UCSD-AML1 (cell line): ENCODE results near the gene ASCL2.

Experiments
- DNase-seq: peaks from one replicate; lab custom pipeline; 2025; ENCODE audit not compliant: unreplicated experiment; lab: John Stamatoyannopoulos, UW

The ASCL2 gene

GRCh38 chr11:2309251-2310072 is 39.1 kb upstream of the ASCL2 start:
- DNase-seq = no peak

- no peak for DNase-seq
These were observed 38.3 kb upstream of the ASCL2 start for GRCh38 chr11:2308713-2309112.

- no peak for DNase-seq
These were observed 37.3 kb upstream of the ASCL2 start for GRCh38 chr11:2307501-2308331.

- DNase-seq = no peak
These were observed 36.6 kb upstream of the ASCL2 start for GRCh38 chr11:2306877-2307500.

GRCh38 chr11:2306452-2306823 is 36.0 kb upstream of the ASCL2 start:
- no peak for DNase-seq

DNA sequence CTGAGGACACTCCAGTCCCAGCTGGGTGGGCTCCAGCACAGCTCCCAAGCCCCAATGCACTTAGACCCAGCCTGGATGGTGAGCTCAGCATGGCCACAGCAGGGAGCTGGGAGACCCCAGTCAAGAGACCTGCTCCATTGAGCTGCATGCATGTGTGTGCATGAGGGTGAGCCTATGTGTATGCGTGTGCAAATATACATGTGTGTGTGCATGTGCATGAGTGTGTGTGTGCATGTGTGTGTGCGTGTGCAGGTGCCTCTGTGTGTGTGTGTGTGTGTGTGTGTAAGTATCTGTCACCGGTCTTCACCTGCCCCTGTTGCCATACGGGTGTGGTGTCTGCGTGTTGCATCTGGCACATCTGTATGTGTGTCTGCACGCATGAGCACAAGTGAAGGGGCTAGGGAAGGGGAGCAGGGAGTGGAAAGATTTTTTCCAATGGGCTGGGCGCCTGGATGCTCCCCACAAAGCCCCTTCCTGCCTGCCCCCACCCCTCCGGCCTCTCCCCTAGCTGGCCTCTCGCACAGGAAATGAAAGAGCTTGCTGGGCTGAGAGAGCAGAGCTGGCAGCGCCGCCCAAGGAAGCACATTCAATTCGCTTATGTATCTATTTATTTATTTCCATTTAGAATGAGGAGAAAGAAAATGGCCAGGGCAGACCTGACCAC is 35.5 kb upstream of the ASCL2 start:
- DNase-seq = peak; percentile 63

GRCh38 chr11:2305140-2305778 is 34.9 kb upstream of the ASCL2 start:
- peak; percentile 82 for DNase-seq

GRCh38 chr11:2304506-2305139 is 34.2 kb upstream of the ASCL2 start:
- DNase-seq = peak; percentile 51

DNA sequence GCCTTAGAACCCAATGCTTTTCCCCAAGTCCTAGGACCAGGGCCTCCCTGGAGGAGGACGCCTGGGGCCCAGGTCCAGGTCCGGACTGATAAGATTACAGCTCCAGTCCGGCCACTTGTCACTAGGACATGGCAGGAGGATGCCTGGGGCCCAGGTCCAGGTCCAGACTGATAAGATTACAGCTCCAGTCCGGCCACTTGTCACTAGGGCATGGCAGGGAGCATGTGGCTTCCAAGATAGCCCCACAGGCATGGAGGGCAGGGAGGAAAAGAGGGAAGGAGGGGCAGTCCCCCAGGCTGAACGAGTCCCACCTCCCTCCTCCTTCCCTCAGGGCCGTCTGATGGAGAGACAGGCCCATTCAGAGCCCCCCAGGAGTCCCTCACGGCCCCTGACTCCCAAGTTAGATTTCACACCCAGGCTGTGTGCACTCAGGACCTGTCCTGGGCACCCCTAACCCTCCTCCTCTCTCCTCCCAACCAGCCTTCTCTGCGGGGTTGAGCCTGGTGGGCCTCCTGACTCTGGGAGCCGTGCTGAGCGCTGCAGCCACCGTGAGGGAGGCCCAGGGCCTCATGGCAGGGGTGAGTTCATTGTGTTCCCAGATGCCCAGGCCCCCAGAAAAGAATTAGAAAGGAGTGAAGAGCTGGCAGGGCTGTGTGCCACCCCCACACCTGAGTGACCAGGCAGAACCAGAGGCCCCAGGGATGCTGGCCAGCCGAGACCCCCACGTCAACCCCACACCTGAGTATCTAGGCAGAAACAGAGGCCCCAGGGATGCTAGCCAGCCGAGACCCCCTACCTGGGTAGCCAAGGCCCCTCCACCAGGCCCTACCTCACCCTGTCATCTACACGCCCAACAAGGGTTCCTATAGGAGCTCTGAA is 33.5 kb upstream of the ASCL2 start:
- DNase-seq = no peak

DNA sequence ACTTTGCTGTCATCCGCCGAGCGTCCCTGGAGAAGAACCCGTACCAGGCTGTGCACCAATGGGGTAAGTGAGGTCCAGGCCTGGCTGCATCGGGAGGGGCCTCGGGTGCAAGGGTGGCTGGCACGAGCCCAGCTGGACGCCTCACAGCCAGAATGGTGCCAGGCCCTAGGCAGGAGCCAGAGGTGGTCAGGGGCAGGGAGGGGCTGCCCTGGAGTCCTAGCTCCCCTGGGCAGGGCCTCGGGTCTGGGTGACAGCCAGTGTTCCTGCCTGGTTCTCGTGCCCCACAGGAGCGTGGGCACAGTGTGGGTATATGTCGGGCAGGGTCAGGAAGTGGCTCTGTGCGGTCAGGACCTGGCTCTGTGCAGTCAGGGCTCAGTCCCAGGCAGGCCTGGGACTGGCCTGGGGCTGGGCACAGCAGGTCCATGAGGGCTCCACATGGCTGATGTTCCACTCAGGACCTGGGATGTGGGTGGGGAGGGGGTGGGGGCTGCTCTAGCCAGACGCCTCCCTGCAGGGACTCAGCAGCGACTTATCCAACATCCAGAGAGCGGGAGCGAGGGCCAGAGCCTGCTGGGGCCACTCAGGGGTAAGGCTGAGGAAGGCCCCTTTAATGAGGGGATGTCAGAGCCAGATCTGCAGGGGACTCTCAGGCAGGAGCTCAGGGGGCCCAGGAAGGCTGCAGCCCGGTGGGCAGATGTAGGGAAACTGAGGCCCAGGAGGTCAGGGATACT is 32.7 kb upstream of the ASCL2 start:
- DNase-seq = no peak

DNA sequence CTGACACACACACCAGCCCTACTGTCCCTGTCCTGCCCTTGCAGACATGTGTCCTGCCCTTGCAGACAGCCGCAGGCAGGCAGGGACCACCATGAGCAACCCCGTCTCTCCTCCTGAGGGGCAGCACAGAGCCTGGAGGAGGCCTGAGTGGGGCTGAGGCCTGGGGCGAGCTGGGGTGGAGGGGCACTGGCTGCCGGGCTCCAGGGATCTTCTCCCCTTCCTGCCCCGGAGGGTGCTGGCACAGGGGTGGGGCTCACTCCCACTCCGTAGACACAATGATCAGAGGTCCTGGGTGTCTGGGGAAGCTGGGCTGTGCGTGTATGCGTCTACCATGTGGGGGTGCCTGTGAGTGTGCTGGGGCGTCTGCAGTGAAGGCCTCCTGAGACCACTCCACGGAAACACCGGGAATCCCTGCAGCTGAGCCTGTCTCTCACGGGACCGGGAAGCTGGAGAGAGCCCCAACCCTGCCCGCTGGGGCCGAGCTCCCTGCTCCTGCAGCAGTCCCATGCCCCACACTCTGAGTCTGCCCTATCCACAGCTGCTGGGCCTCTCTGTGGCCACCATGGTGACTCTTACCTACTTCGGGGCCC is 32.0 kb upstream of the ASCL2 start:
- DNase-seq = peak; percentile 76

GRCh38 chr11:2301631-2302305 is 31.4 kb upstream of the ASCL2 start, which contains the start of the genes C11orf21 and TSPAN32:
Gene C11orf21, minus strand, starts transcription at chr11:2301918. Its CDS starts 110 bp downstream, at chr11:2301808.
Gene TSPAN32, plus strand, starts transcription at chr11:2302013. Its CDS starts 137 bp downstream, at chr11:2302150.
- DNase-seq = peak; percentile 97

DNA sequence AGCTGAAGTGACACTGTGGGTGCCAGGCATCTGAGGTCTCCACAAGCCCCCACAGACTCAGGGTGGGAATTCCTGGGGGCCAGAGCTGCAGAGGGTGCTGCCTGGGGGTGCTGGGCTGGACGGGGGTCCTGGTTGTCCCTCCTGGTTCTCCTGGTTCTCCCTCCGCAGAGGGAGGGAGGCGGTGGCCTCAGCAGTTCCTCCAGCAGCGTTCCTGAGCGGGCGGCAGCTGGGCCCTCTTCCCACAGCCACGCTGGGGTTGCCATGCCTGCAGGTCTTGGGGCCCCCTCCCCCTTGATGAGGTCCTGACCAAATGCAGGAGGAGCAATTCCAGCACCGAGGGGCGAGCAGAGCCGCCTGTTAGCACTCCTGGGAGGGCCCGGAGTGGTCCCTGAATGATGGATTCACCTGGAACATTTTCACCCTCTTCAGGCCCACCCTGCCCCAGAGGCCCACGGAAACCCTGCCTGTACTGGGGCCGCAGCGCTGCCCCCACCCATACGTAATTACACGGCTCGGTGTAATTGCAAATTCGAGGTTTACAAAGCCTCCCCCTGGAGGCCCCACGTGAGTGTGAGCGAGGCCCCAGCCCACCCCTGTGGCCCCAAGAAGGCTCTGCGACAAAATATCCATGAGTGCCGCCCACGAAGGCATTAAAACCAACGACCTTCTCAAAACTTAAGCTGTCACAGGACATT is 30.7 kb upstream of the ASCL2 start:
- no peak for DNase-seq

DNA sequence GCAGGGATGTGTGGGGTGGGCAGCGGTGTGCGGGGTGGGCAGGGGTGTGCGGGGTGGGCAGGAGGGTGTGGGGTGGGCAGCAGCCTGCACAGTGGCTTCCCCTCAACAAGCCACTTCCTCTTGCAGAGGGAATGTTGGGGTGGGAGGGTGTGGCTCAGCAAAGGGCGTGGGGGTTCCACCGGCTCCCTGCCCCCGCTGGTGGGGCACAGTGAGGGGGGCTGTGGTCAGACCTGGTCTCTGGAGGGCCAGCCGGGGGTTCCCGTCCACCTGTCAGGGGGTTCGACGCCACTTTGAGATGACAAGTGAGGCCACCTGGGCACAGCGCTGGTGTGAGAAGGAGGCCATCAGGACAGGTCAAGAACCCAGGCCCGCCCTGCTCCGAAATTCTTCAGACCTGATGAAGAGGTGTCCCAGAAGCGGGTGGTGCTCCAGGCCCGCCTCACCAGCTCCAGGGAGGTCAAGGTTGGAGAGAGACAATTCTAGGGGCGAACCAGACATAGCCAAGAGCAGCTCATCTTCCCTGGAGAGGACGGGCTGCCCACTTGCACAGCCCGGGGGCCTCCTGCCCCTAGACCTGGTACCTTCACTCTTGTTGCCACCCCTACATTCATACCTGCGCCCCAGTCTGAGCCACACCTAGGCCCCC is 30.0 kb upstream of the ASCL2 start:
- DNase-seq = peak; percentile 70

- no peak for DNase-seq
These were observed 29.4 kb upstream of the ASCL2 start for GRCh38 chr11:2299773-2300172.
